ENCODE measurements around the gene PDCD1. TPM values are rescaled to one million over a fixed set of nuclear protein-coding genes. Genes with fewer than 3 reads are reported as not detected.

The PDCD1 gene
- total and polyA plus RNA-seq, 2 donors (not counting 1 experiment from before 2014, with no cell fraction given), result 0.28 to 1.3 TPM

DNA sequence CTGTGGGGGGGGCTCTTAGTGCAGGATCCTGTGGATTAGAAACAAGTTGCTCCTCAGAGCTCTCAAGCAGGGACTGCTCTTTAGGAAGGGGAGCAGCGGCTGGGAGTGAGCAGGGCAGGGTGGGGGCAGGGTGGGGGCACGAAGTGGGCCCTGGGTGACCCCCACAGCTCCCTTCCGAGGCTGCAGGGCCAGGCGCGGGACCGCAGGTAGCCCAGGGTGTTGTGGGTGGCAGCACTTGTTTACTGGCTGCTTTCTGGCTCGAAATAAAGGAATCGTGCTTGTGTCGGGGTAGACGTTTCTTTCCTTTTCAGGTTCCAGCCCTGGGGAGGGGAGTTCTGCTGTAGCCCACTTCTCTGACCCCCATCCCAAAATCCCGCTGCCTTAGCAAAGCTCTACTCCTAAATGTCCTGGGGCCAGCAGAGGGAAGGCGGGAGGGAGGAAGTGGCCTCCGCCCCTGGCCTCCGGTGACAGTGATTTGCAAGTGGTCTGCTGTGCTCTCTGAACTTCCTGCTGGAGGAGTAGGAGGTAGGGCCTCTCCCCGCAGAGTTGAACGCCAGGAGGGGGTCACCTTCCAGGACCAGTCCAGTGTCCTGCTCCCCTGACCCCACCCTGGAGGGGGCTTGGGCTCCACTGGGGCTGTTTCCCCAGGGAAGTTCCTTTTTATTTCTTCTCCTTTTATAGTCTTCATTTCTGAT, 41.4 kb downstream of the PDCD1 start:
- intact Hi-C loops (cut with micrococcal nuclease), result no loop called here
- H2AFZ ChIP-seq (ENCODE audit: insufficient read depth, low read depth, low read length, poor library complexity, severe bottlenecking), result no peak overlapping the region
- peak overlapping the region; percentile 48 for H3K4me2 ChIP-seq (replicated peaks; ENCODE audit: low read depth, low read length, poor library complexity, severe bottlenecking)
- ChIA-PET CTCF (no interaction called here), POLR2A (no interaction called here)
- H3K27ac ChIP-seq (ENCODE audit: low read length in 2 of 2), result no peak overlapping the region
- Mint-ChIP-seq H3K27ac (peak overlapping the region; percentile 10), H3K27me3 (peaks cover 15% of the 10 kb centered on the region), H3K4me3 (no peak overlapping the region), H3K4me1 (peaks cover 17% of the 10 kb centered on the region), H3K9me3 (ENCODE audit: insufficient read depth) (no peaks in the 10 kb centered on the region)
- WGBS (ENCODE audit: insufficient coverage), result 5% methylated on average over 14 of the region's 16 CpGs
- no peak overlapping the region for H3K4me3 ChIP-seq (ENCODE audit: control extremely low read depth in 1 of 5, extremely low read depth in 1 of 5, insufficient read depth in 1 of 5, low read depth in 2 of 5, low read length in 4 of 5)
- ATAC-seq (ENCODE audit: low read depth), result no peak
- H3K79me2 ChIP-seq (ENCODE audit: control insufficient read depth, insufficient read depth, low read length), result no peaks in the 10 kb centered on the region
- H3K9ac ChIP-seq (ENCODE audit: low read length), result no peak overlapping the region
- no peaks in the 10 kb centered on the region for H3K36me3 ChIP-seq (replicated peaks in 1 of 2; ENCODE audit: control extremely low read depth in 1 of 2, control insufficient read depth in 1 of 2, extremely low read depth in 1 of 2, insufficient read depth in 2 of 2, low read length in 1 of 2)
- TF ChIP-seq, protein P1, sequence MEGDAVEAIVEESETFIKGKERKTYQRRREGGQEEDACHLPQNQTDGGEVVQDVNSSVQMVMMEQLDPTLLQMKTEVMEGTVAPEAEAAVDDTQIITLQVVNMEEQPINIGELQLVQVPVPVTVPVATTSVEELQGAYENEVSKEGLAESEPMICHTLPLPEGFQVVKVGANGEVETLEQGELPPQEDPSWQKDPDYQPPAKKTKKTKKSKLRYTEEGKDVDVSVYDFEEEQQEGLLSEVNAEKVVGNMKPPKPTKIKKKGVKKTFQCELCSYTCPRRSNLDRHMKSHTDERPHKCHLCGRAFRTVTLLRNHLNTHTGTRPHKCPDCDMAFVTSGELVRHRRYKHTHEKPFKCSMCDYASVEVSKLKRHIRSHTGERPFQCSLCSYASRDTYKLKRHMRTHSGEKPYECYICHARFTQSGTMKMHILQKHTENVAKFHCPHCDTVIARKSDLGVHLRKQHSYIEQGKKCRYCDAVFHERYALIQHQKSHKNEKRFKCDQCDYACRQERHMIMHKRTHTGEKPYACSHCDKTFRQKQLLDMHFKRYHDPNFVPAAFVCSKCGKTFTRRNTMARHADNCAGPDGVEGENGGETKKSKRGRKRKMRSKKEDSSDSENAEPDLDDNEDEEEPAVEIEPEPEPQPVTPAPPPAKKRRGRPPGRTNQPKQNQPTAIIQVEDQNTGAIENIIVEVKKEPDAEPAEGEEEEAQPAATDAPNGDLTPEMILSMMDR (IDR thresholded peaks at IDR 0.05), result no peak
- no peak for TF ChIP-seq EZH2 (IDR thresholded peaks at IDR 0.05; ENCODE audit: borderline replicate concordance, insufficient read depth, low read depth, low read length, poor library complexity, severe bottlenecking)
- peaks cover 0 to 15% (median 0%) of the 10 kb centered on the region in 3 donors for H3K9me3 ChIP-seq (ENCODE audit: control extremely low read depth in 1 of 3, control insufficient read depth in 2 of 3, insufficient read depth in 1 of 3, low read length in 2 of 3)
- peaks cover 10 to 30% of the 10 kb centered on the region in 2 donors for H3K4me1 ChIP-seq (ENCODE audit: control insufficient read depth in 2 of 2, insufficient read depth in 2 of 2, low read length in 2 of 2)
- H3K27me3 ChIP-seq (replicated peaks in 1 of 4; ENCODE audit: control extremely low read depth in 1 of 4, control insufficient read depth in 3 of 4, insufficient read depth in 4 of 4, low read length in 3 of 4), result peaks cover 0 to 22% (median under 1%) of the 10 kb centered on the region in 4 experiments
- peak; percentile 38 for DNase-seq
- no peaks in the 10 kb centered on the region for H4K20me1 ChIP-seq (ENCODE audit: control insufficient read depth, insufficient read depth, low read length, poor library complexity, severe bottlenecking)

DNA sequence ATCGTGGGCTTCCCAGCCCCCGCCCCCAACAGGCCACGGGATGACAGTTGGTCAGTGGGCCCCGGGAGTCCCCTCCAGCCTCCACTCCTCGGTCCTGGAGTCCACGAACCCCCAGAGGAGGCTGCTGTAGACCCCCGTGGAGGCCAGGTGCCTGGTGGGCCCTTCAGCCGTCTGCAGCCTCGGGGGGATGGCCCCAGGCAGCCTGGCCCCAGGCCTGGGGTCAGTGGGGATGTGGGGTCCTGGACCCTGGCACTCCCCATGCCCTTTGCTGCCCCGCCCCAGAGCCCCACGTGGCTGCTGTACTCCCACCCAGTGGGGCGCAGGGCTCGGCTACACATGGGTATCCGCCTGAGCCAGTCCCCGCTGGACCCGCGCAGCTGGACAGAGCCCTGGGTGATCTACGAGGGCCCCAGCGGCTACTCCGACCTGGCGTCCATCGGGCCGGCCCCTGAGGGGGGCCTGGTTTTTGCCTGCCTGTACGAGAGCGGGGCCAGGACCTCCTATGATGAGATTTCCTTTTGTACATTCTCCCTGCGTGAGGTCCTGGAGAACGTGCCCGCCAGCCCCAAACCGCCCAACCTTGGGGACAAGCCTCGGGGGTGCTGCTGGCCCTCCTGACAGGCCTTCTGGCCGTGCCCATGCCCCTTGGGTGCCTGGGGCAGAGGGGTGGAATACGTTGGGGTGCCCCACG, 42.1 kb downstream of the PDCD1 start:
- no peak for DNase-seq
- H2AFZ ChIP-seq (ENCODE audit: insufficient read depth, low read depth, low read length, poor library complexity, severe bottlenecking), result no peak overlapping the region
- H3K4me1 Mint-ChIP-seq, result peaks cover 17% of the 10 kb centered on the region
- intact Hi-C loops (cut with micrococcal nuclease), result no loop called here
- no peak overlapping the region for H3K4me3 ChIP-seq (ENCODE audit: control extremely low read depth in 1 of 5, extremely low read depth in 1 of 5, insufficient read depth in 1 of 5, low read depth in 2 of 5, low read length in 4 of 5)
- TF ChIP-seq EZH2 (IDR thresholded peaks at IDR 0.05; ENCODE audit: borderline replicate concordance, insufficient read depth, low read depth, low read length, poor library complexity, severe bottlenecking), result no peak
- TF ChIP-seq, protein P1 (IDR thresholded peaks at IDR 0.05), result no peak
- peaks cover 10 to 30% of the 10 kb centered on the region in 2 donors for H3K4me1 ChIP-seq (ENCODE audit: control insufficient read depth in 2 of 2, insufficient read depth in 2 of 2, low read length in 2 of 2)
- no peak overlapping the region for H3K27ac Mint-ChIP-seq
- ChIA-PET CTCF (no interaction called here), POLR2A (no interaction called here)
- H4K20me1 ChIP-seq (ENCODE audit: control insufficient read depth, insufficient read depth, low read length, poor library complexity, severe bottlenecking), result no peaks in the 10 kb centered on the region
- no peaks in the 10 kb centered on the region for H3K9me3 Mint-ChIP-seq (ENCODE audit: insufficient read depth)
- peaks cover 15% of the 10 kb centered on the region for H3K27me3 Mint-ChIP-seq
- no peak overlapping the region for H3K9ac ChIP-seq (ENCODE audit: low read length)
- no peaks in the 10 kb centered on the region for H3K36me3 ChIP-seq (replicated peaks in 1 of 2; ENCODE audit: control extremely low read depth in 1 of 2, control insufficient read depth in 1 of 2, extremely low read depth in 1 of 2, insufficient read depth in 2 of 2, low read length in 1 of 2)
- no peak overlapping the region for H3K27ac ChIP-seq (ENCODE audit: low read length in 2 of 2)
- no peaks in the 10 kb centered on the region for H3K79me2 ChIP-seq (ENCODE audit: control insufficient read depth, insufficient read depth, low read length)
- no peak overlapping the region for H3K4me3 Mint-ChIP-seq
- H3K4me2 ChIP-seq (replicated peaks; ENCODE audit: low read depth, low read length, poor library complexity, severe bottlenecking), result no peak overlapping the region
- WGBS (ENCODE audit: insufficient coverage), result 84% methylated on average over 31 of the region's 33 CpGs
- ATAC-seq (ENCODE audit: low read depth), result no peak
- H3K9me3 ChIP-seq (ENCODE audit: control extremely low read depth in 1 of 3, control insufficient read depth in 2 of 3, insufficient read depth in 1 of 3, low read length in 2 of 3), result peaks cover 0 to 15% (median 0%) of the 10 kb centered on the region in 3 donors
- H3K27me3 ChIP-seq (replicated peaks in 1 of 4; ENCODE audit: control extremely low read depth in 1 of 4, control insufficient read depth in 3 of 4, insufficient read depth in 4 of 4, low read length in 3 of 4), result peaks cover 0 to 19% (median 0%) of the 10 kb centered on the region in 4 experiments
